ENCODE data around the gene OMP. TPM values are rescaled to one million over a fixed set of nuclear protein-coding genes. Genes with fewer than 3 reads are reported as not detected.

Gene OMP
- total RNA-seq, 1 experiment from 2014 or later, result 1.4 TPM

- DNase-seq, result no peak
- ChIA-PET POLR2A (ENCODE audit: unreplicated experiment) (interaction anchor here (0.7 to 0.8 kb wide), 2 partner anchors 26 to 45 kb away, joined by 5 read pairs; no protein-coding TSS in a partner anchor), CTCF (interaction anchor here (1.0 to 2.4 kb wide), 3 partner anchors 10 to 27 kb away, joined by 4 to 37 read pairs (median 13); no protein-coding TSS in a partner anchor)
- no TSS peak for BruUV-seq (replicated peaks)
- Histone ChIP-seq H2AFZ (no peak overlapping the region), H3K27ac (no peak overlapping the region), H3K36me3 (ENCODE audit: low read depth) (no peaks in the 10 kb centered on the region), H3K4me2 (no peak overlapping the region), H3F3A (ENCODE audit: insufficient read depth, low read depth) (no peaks in the 10 kb centered on the region; the same call in 1 of the 2 replicates), H3K9me3 (ENCODE audit: insufficient read depth, low read depth) (0 out of 2 replicates have a peak, but pooled peaks cover 3% of the 10 kb centered on the region), H3K79me2 (ENCODE audit: low read depth) (no peaks in the 10 kb centered on the region), H3K9me2 (ENCODE audit: insufficient read depth) (no peaks in the 10 kb centered on the region), H3K27me3 (ENCODE audit: insufficient read depth, low read depth) (no peaks in the 10 kb centered on the region), H3K4me1 (replicated peaks; ENCODE audit: insufficient read depth) (peaks cover 7% of the 10 kb centered on the region), H3K4me3 (no peak overlapping the region), H4K20me1 (ENCODE audit: insufficient read depth) (no peaks in the 10 kb centered on the region)
- intact Hi-C loops (cut with micrococcal nuclease; ENCODE audit: unreplicated experiment), result no loop called here
- TF ChIP-seq CTCF (conservative IDR thresholded peaks at IDR 0.05) (no peak), EZH2 (IDR thresholded peaks at IDR 0.05; ENCODE audit: low read depth) (no peak)
Measured at GRCh38 chr11:77063407-77063806, 39.2 kb upstream of the OMP start.

- H4K20me1 ChIP-seq (ENCODE audit: insufficient read depth), result no peaks in the 10 kb centered on the region
- DNase-seq, result no peak
- no peaks in the 10 kb centered on the region for H3K9me2 ChIP-seq (ENCODE audit: insufficient read depth)
- H3F3A ChIP-seq (ENCODE audit: insufficient read depth, low read depth), result no peaks in the 10 kb centered on the region; the same call in 1 of the 2 replicates
- 0 out of 2 replicates have a peak, but pooled peaks cover 3% of the 10 kb centered on the region for H3K9me3 ChIP-seq (ENCODE audit: insufficient read depth, low read depth)
- ChIA-PET POLR2A (ENCODE audit: unreplicated experiment) (no interaction called here), CTCF (interaction anchor here (1.0 to 2.4 kb wide), 2 partner anchors 9 to 27 kb away, joined by 4 to 37 read pairs; no protein-coding TSS in a partner anchor)
- no peaks in the 10 kb centered on the region for H3K27me3 ChIP-seq (ENCODE audit: insufficient read depth, low read depth)
- TF ChIP-seq CTCF (conservative IDR thresholded peaks at IDR 0.05) (no peak), EZH2 (IDR thresholded peaks at IDR 0.05; ENCODE audit: low read depth) (no peak)
- no peak overlapping the region for H2AFZ ChIP-seq
- no peak overlapping the region for H3K4me3 ChIP-seq
- intact Hi-C loops (cut with micrococcal nuclease; ENCODE audit: unreplicated experiment), result no loop called here
- no peak overlapping the region for H3K27ac ChIP-seq
- no TSS peak for BruUV-seq (replicated peaks)
- no peaks in the 10 kb centered on the region for H3K36me3 ChIP-seq (ENCODE audit: low read depth)
- no peaks in the 10 kb centered on the region for H3K79me2 ChIP-seq (ENCODE audit: low read depth)
- no peak overlapping the region for H3K4me2 ChIP-seq
- peaks cover 7% of the 10 kb centered on the region for H3K4me1 ChIP-seq (replicated peaks; ENCODE audit: insufficient read depth)
Measured at GRCh38 chr11:77063861-77064260, 38.8 kb upstream of the OMP start.

- Histone ChIP-seq H3K4me2 (no peak overlapping the region), H3K4me1 (replicated peaks; ENCODE audit: insufficient read depth) (peaks cover 7% of the 10 kb centered on the region), H3K79me2 (ENCODE audit: low read depth) (no peaks in the 10 kb centered on the region), H3K27me3 (ENCODE audit: insufficient read depth, low read depth) (no peaks in the 10 kb centered on the region), H4K20me1 (ENCODE audit: insufficient read depth) (no peaks in the 10 kb centered on the region), H3K36me3 (ENCODE audit: low read depth) (no peaks in the 10 kb centered on the region), H2AFZ (no peak overlapping the region), H3K9me2 (ENCODE audit: insufficient read depth) (no peaks in the 10 kb centered on the region), H3F3A (ENCODE audit: insufficient read depth, low read depth) (no peaks in the 10 kb centered on the region; the same call in 1 of the 2 replicates), H3K9me3 (ENCODE audit: insufficient read depth, low read depth) (0 out of 2 replicates have a peak, but pooled peaks cover 3% of the 10 kb centered on the region), H3K4me3 (no peak overlapping the region), H3K27ac (no peak overlapping the region)
- TF ChIP-seq EZH2 (IDR thresholded peaks at IDR 0.05; ENCODE audit: low read depth) (no peak), CTCF (conservative IDR thresholded peaks at IDR 0.05) (no peak)
- DNase-seq, result no peak
- POLR2A ChIA-PET (ENCODE audit: unreplicated experiment), result no interaction called here
- BruUV-seq (replicated peaks), result no TSS peak
- intact Hi-C loops (cut with micrococcal nuclease; ENCODE audit: unreplicated experiment), result loop anchor here (5.0 kb wide), 1 partner anchor 553 kb away; no protein-coding TSS in a partner anchor
- CTCF ChIA-PET, result interaction anchor here (0.6 kb wide), 1 partner anchor 761 kb away, joined by 3 read pairs; no protein-coding TSS in a partner anchor
Measured at GRCh38 chr11:77064648-77065217, 37.9 kb upstream of the OMP start.

Data from PC-9 (cell line).